Jurkat, Clone E6-1 (cell line): ENCODE results near the gene LRMDA.

Experiments used
- DNase-seq: peaks from one replicate; pipeline ENCODE4 v3.0.0-alpha.2; 2011; ENCODE audit warnings: low read depth, low spot score
- H3K4me3 ChIP-seq: 2 replicates; pipeline ENCODE4 v1.5.1; 2011; ENCODE audit warnings: mild to moderate bottlenecking, low read length, control low read depth, moderate library complexity

LRMDA gene

DNA sequence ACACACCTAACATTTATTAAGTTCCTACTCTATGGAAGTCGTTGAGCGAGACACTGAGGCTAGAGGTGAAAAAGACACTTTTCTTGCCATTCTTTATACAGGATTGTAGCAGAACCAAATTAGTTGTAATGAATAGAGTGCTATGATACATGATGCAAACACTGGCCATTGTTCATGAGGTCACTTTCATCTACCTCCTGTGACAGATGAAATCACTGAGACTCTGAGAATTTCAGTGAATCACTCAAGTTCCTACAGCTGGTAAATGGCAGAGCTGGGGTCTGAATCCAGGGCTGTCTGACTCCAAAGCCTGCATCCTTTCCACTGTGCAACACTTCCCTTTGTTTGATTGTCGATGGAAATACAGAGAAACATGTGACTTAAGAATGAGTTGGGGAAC, 657.6 kb downstream of the LRMDA start:
- no peak for DNase-seq
- no peak overlapping the region for H3K4me3 ChIP-seq

GRCh38 chr10:76089556-76090180, 658.2 kb downstream of the LRMDA start:
- DNase-seq: no peak
- H3K4me3 ChIP-seq: no peak overlapping the region

- no peak overlapping the region for H3K4me3 ChIP-seq
- no peak for DNase-seq
These were observed 660.5 kb downstream of the LRMDA start for GRCh38 chr10:76091926-76092325.

- no peak for DNase-seq
- no peak overlapping the region for H3K4me3 ChIP-seq
These were observed 675.2 kb downstream of the LRMDA start for GRCh38 chr10:76106611-76107010.

GRCh38 chr10:76108563-76109359, 677.3 kb downstream of the LRMDA start:
- DNase-seq: no peak
- no peak overlapping the region for H3K4me3 ChIP-seq

DNA sequence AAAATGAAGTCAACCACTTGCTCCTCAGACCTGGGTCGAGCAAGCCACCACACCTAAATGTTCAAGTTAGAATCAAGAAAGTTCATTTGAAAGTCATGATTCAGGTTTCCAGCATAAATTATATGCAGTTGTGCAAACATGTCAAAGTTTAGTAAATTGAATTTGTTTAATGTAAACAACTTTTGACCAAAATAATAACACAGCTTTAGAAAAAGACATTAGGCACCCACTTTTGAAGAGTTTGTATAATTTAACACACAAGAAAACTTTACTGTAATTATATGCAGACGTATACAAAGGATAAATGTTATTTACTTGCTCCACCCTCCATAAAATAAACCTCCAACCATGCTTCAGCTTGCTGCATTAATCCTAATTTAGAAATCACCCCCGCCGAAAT, 680.0 kb downstream of the LRMDA start:
- DNase-seq: no peak
- H3K4me3 ChIP-seq: no peak overlapping the region

DNA sequence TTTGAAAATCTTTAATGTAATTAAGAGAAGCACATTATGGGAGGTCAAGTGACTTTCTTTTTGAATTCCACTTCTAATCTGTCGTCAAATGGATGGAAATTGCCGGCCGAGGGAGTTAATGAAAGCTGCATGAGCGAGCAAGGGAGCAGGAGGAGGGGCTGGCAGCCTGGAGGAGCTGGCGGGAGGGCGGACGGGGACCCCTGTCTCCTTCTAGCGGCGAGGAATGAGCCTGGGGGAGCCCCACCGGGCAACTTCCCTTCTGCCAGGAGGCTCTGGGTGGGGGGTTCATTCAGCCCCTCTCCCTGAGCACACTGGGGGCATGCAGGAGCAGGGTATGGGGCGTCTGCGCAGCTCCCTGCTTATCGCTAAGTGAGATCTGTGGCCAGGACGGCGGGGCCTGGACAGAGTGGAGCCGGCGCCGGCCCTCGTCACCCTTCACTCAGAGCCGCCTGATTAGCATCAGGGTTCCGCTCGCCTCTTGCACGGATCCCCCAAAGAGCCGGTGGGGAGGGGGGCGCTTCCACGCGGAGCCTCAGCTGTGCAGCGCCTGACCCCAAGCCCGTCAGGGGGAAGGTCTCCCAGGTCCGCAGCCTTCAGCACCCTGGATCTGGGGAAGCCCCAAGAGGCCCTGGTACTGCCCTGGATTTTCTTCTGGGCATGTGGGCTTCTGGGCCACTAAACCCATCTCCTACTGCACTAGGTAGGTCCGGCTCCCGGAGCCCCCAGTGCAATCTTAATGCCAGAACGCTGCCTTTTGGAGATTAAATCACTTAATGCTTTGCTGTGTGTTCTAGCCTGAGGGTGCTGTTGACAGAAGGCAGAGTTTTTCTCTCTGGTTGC, 680.8 kb downstream of the LRMDA start:
- H3K4me3 ChIP-seq: no peak overlapping the region
- no peak for DNase-seq

DNA sequence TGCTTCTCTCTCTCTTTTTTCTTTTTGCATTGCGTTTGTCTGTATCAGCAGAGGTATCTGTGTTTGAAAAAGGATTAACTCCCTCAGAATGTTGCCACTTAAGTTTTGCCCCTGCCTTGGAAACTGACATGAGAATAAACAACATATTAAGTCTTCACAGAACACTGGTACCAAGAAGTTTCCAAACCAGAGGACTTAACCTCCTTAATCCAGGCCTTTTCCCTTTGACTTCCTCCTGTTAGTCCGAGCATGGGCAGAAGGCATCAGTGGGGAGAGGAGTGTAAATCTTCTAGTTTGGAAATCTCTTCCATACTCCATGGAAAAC, 681.4 kb downstream of the LRMDA start:
- no peak for DNase-seq
- no peak overlapping the region for H3K4me3 ChIP-seq

GRCh38 chr10:76113952-76114351, 682.5 kb downstream of the LRMDA start:
- DNase-seq: no peak
- H3K4me3 ChIP-seq: no peak overlapping the region

DNA sequence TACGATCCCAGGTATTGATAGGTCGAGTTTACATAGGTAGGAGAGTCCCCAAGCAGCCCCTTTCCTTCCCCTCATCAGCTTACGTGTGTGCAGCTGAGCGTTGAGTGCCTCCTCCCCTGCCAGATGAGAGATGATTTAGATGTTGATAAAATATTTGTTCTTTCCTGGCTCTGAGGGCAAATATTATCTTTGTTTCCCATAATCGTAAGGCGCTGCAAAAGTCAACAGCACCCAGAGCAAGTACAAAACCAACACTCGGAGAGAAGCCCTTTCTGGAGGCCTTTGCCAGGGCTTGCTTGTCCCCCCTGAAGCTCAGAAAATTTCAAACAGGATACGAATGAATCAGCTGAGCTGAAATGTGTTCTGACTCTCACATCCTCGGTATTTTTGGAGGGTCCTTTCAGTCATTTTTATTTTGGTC, 683.2 kb downstream of the LRMDA start:
- H3K4me3 ChIP-seq: no peak overlapping the region
- no peak for DNase-seq

DNA sequence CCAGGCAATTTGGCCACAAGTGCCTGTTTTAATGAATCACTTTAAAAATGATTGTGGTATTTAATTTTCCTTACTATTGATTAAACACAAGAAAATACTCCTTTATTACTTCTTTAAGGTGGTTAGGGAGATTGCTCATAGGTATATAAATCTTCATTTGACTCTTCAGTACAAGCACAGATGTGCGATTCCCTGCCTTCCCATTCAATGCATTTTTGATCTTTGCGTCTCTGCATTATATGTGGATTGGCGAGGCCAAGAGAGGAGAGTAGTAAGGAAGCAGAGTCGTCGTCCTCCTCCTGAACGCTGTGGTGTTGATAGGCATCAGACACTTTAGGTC, 683.7 kb downstream of the LRMDA start:
- no peak overlapping the region for H3K4me3 ChIP-seq
- DNase-seq: no peak

- DNase-seq: no peak
- no peak overlapping the region for H3K4me3 ChIP-seq
These were observed 684.2 kb downstream of the LRMDA start for GRCh38 chr10:76115471-76116155.

DNA sequence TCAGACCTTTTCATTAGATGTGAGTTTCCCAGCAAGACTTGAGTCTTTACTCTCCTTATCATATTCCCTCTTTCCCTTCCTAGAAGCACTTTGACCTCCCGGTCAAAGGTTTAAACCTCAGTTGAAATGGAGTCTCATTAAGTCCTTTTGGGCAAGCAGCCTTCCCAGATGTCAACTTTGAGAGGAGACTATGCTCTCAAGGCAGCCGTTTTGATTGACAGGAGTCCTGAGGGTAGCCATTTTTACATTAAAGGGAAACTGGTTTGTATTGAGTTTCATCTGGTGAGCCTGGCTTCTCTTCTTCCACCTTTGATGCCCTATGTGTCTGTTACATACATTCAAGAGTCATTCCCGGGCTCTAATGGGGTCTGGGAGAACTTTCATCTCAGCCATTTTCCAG, 685.1 kb downstream of the LRMDA start:
- H3K4me3 ChIP-seq: no peak overlapping the region
- no peak for DNase-seq

DNA sequence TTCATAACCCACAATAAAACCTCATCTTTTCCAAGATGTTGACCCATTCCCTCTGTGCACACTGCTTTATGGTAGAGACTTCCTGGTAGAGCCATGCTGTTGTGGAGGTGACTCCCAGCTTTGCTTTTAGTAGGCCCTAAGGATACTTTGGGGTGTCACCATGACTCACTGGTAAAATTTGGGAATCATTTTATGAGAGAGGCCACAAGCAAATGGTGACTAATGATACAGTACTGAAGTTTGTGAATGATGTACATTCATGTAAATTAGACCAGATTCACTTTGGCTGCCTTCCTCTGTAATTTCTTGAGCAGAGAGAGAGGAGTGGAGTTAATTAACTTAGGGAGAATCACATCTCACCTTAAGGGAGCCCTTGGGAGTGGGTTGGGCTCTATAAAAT, 686.5 kb downstream of the LRMDA start:
- DNase-seq: no peak
- no peak overlapping the region for H3K4me3 ChIP-seq

DNA sequence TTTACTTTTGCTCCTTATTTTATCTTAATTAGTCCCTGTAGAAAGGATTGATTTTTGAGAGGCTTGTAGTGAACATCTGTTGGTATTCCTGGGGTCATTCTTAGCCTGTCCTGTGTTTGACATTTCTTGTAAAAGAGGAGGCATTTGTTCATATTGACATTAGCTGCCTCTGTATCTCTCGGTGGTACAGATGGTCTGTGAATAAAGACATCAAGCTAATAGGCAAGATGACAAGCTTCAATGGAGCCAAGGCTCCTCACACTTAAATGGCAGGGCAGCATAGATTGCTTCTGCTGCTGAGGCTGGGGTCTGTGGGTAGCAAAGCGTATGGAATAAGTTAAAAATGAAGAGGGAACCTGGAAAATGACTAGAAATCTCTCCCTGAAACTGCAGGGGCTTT, 687.6 kb downstream of the LRMDA start:
- DNase-seq: no peak
- no peak overlapping the region for H3K4me3 ChIP-seq

DNA sequence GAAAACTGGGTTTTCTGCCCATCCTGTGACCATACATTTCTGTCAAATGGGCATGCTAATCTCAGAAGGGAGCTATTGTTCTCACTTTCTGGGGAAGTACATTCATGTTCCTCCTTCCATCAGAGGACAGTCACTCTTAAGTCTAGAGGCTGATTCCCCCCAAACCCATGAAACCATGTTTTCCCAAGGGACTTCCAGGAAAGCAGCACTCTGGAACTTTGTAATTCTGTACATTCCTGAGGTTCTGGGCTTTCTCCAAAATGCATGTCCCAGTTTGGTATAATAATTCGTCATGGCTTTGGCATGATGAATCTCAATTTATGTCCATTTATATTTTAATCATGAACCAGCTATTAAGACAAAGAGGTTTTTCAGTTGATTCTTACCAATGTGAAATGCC, 688.1 kb downstream of the LRMDA start:
- no peak for DNase-seq
- H3K4me3 ChIP-seq: no peak overlapping the region

- H3K4me3 ChIP-seq: no peak overlapping the region
- no peak for DNase-seq
These were observed 690.6 kb downstream of the LRMDA start for GRCh38 chr10:76122056-76122455.

- DNase-seq: no peak
- H3K4me3 ChIP-seq: no peak overlapping the region
These were observed 692.9 kb downstream of the LRMDA start for GRCh38 chr10:76124280-76124679.

- no peak for DNase-seq
- H3K4me3 ChIP-seq: no peak overlapping the region
These were observed 694.5 kb downstream of the LRMDA start for GRCh38 chr10:76125900-76126299.
